GM18520 (cell line): ENCODE results near the gene FRMD4B.
"Not testable (repeated sequence)": the region's sequence is repeated elsewhere in the genome, so short reads cannot be mapped to it uniquely, and the experiment has no call there.

Experiments used
- ATAC-seq: cut with Tn5 transposase; IDR thresholded peaks from one replicate; pipeline ENCODE4 v1.9.1; 2021; ENCODE audit not compliant: unreplicated experiment

FRMD4B gene

GRCh38 chr3:69290430-69290829 is 95.5 kb downstream of the FRMD4B start:
- no peak for ATAC-seq

GRCh38 chr3:69290006-69290405 is 95.9 kb downstream of the FRMD4B start:
- no peak for ATAC-seq

- peak; percentile 69 for ATAC-seq
Observed at GRCh38 chr3:69288161-69288895, 97.6 kb downstream of the FRMD4B start.

GRCh38 chr3:69283913-69284611 is 101.8 kb downstream of the FRMD4B start:
- no peak for ATAC-seq

- ATAC-seq: no peak
Observed at GRCh38 chr3:69283496-69283895, 102.4 kb downstream of the FRMD4B start.

GRCh38 chr3:69282181-69282580 is 103.7 kb downstream of the FRMD4B start:
- ATAC-seq: peak; percentile 84

- not testable (repeated sequence) for ATAC-seq
Observed at GRCh38 chr3:69277403-69277802, 108.5 kb downstream of the FRMD4B start.

GRCh38 chr3:69276884-69277283 is 109.0 kb downstream of the FRMD4B start:
- no peak for ATAC-seq

GRCh38 chr3:69276191-69276590 is 109.7 kb downstream of the FRMD4B start:
- not testable (repeated sequence) for ATAC-seq

- ATAC-seq: no peak
Observed at GRCh38 chr3:69273896-69274295, 112.0 kb downstream of the FRMD4B start.

GRCh38 chr3:69272556-69272955 is 113.3 kb downstream of the FRMD4B start:
- no peak for ATAC-seq

GRCh38 chr3:69271098-69271497 is 114.8 kb downstream of the FRMD4B start:
- ATAC-seq: no peak

- ATAC-seq: no peak
Observed at GRCh38 chr3:69266585-69266984, 119.3 kb downstream of the FRMD4B start.

- not testable (repeated sequence) for ATAC-seq
Observed at GRCh38 chr3:69266071-69266470, 119.8 kb downstream of the FRMD4B start.

GRCh38 chr3:69260843-69261405 is 125.0 kb downstream of the FRMD4B start:
- ATAC-seq: not testable (repeated sequence)

- ATAC-seq: no peak
Observed at GRCh38 chr3:69260216-69260787, 125.6 kb downstream of the FRMD4B start.

GRCh38 chr3:69259125-69259524 is 126.8 kb downstream of the FRMD4B start:
- ATAC-seq: no peak

GRCh38 chr3:69255928-69256327 is 130.0 kb downstream of the FRMD4B start:
- no peak for ATAC-seq

- ATAC-seq: no peak
Observed at GRCh38 chr3:69254351-69254750, 131.5 kb downstream of the FRMD4B start.

- ATAC-seq: no peak
Observed at GRCh38 chr3:69252631-69253030, 133.3 kb downstream of the FRMD4B start.

GRCh38 chr3:69252141-69252540 is 133.7 kb downstream of the FRMD4B start:
- ATAC-seq: no peak
